GM18517 (cell line): ENCODE measurements around the gene ADAMTSL2.

ENCODE experiments used
- ATAC-seq: cut with Tn5 transposase; IDR thresholded peaks from one replicate; pipeline ENCODE4 v1.9.1; 2021; ENCODE audit warnings: mild to moderate bottlenecking, moderate library complexity; ENCODE audit not compliant: unreplicated experiment

The ADAMTSL2 gene

GRCh38 chr9:133516256-133516960, 18.1 kb upstream of the ADAMTSL2 start:
- ATAC-seq: no peak

GRCh38 chr9:133516961-133517350, 17.5 kb upstream of the ADAMTSL2 start:
- no peak for ATAC-seq

GRCh38 chr9:133517711-133518110, 16.8 kb upstream of the ADAMTSL2 start:
- ATAC-seq: no peak

- no peak for ATAC-seq
Measured at GRCh38 chr9:133518200-133518599, 16.3 kb upstream of the ADAMTSL2 start.

GRCh38 chr9:133518706-133519449, 15.6 kb upstream of the ADAMTSL2 start:
- no peak for ATAC-seq

- no peak for ATAC-seq
Measured at GRCh38 chr9:133519693-133520092, 14.8 kb upstream of the ADAMTSL2 start.

GRCh38 chr9:133520121-133520835, 14.2 kb upstream of the ADAMTSL2 start:
- no peak for ATAC-seq

GRCh38 chr9:133521122-133522072, 13.1 kb upstream of the ADAMTSL2 start:
- ATAC-seq: no peak

GRCh38 chr9:133522073-133522910, 12.2 kb upstream of the ADAMTSL2 start:
- no peak for ATAC-seq

GRCh38 chr9:133523106-133523505, 11.4 kb upstream of the ADAMTSL2 start:
- no peak for ATAC-seq

- ATAC-seq: no peak
Measured at GRCh38 chr9:133524146-133524545, 10.4 kb upstream of the ADAMTSL2 start.

GRCh38 chr9:133524679-133525228, 9.8 kb upstream of the ADAMTSL2 start, which contains the start of gene MYMK:
MYMK (minus strand) TSS chr9:133524959; CDS start chr9:133524844, 115 bp downstream.
- ATAC-seq: no peak

GRCh38 chr9:133525677-133526076, 8.8 kb upstream of the ADAMTSL2 start:
- ATAC-seq: no peak

GRCh38 chr9:133526721-133527321, 7.7 kb upstream of the ADAMTSL2 start:
- no peak for ATAC-seq

- ATAC-seq: no peak
Measured at GRCh38 chr9:133527444-133527920, 7.0 kb upstream of the ADAMTSL2 start.

- ATAC-seq: no peak
Measured at GRCh38 chr9:133528001-133528875, 6.3 kb upstream of the ADAMTSL2 start.

- ATAC-seq: no peak
Measured at GRCh38 chr9:133528876-133529241, 5.6 kb upstream of the ADAMTSL2 start.

- no peak for ATAC-seq
Measured at GRCh38 chr9:133529457-133529856, 5.0 kb upstream of the ADAMTSL2 start.
